Mesenteric fat pad (tissue), 1 donor: ENCODE results near the gene IFT22. TPM values are rescaled to one million over a fixed set of nuclear protein-coding genes. Genes with fewer than 3 reads are reported as not detected.
"Not testable (repeated sequence)": the region's sequence is repeated elsewhere in the genome, so short reads cannot be mapped to it uniquely, and the experiment has no call there.

Experiments used
- DNase-seq: peaks from one replicate; pipeline ENCODE4 v3.0.0-alpha.2; 2020; ENCODE audit warnings: low spot score
- total RNA-seq: library from RNA; stranded (reverse); fragmentation: NEBNext Ultra II Directional; extraction: Animal tissue kit (Norgen Biotek cat#: 25700); gene quantifications from one replicate; pipeline ENCODE4 v1.2.1, GENCODE V29; 2021
- donor health status: DM: yes; HTN: yes; CAD: no.

Gene IFT22
- total RNA-seq, 1 donor from 2014 or later: 12.0 TPM

- DNase-seq: no peak
Measured at GRCh38 chr7:101315336-101315735, 6.3 kb downstream of the IFT22 start.

GRCh38 chr7:101308245-101309085 is 13.1 kb downstream of the IFT22 start:
- DNase-seq: no peak

- DNase-seq: no peak
Measured at GRCh38 chr7:101306307-101306706, 15.3 kb downstream of the IFT22 start.

- no peak for DNase-seq
Measured at GRCh38 chr7:101303102-101303701, 18.4 kb downstream of the IFT22 start.

GRCh38 chr7:101302641-101303101 is 18.9 kb downstream of the IFT22 start:
- DNase-seq: no peak

GRCh38 chr7:101300465-101301376 is 20.9 kb downstream of the IFT22 start:
- DNase-seq: no peak

- DNase-seq: no peak
Measured at GRCh38 chr7:101299511-101300464, 21.8 kb downstream of the IFT22 start.

GRCh38 chr7:101294832-101295121 is 26.8 kb downstream of the IFT22 start:
- no peak for DNase-seq

- no peak for DNase-seq
Measured at GRCh38 chr7:101294039-101294831, 27.4 kb downstream of the IFT22 start.

- not testable (repeated sequence) for DNase-seq
Measured at GRCh38 chr7:101293069-101294021, 28.3 kb downstream of the IFT22 start.

- DNase-seq: not testable (repeated sequence)
Measured at GRCh38 chr7:101292566-101292965, 29.0 kb downstream of the IFT22 start.

- not testable (repeated sequence) for DNase-seq
Measured at GRCh38 chr7:101290186-101291037, 31.2 kb downstream of the IFT22 start.

GRCh38 chr7:101289687-101290086 is 31.9 kb downstream of the IFT22 start:
- not testable (repeated sequence) for DNase-seq

GRCh38 chr7:101288439-101288838 is 33.2 kb downstream of the IFT22 start:
- no peak for DNase-seq

- DNase-seq: no peak
Measured at GRCh38 chr7:101287032-101287431, 34.6 kb downstream of the IFT22 start.

GRCh38 chr7:101285880-101286279 is 35.7 kb downstream of the IFT22 start:
- DNase-seq: not testable (repeated sequence)

GRCh38 chr7:101285171-101285570 is 36.4 kb downstream of the IFT22 start:
- no peak for DNase-seq

GRCh38 chr7:101280912-101281311 is 40.7 kb downstream of the IFT22 start:
- not testable (repeated sequence) for DNase-seq
